Lung (tissue), 12 donors: ENCODE data around the gene NFASC. TPM values are rescaled to one million over a fixed set of nuclear protein-coding genes. Genes with fewer than 3 reads are reported as not detected.

ENCODE experiments used
- ATAC-seq: fragments of 200-7000 bp; cut with Tn5 transposase; one replicate; pipeline ENCODE4 v1.9.1; 2020; ENCODE audit warnings: moderate number of reproducible peaks; ENCODE audit not compliant: insufficient read depth, low FRiP score
- DNase-seq, 3 donors: peaks; one replicate each; pipeline ENCODE4 v3.0.0-alpha.2; 2013 to 2017
- H3K27ac ChIP-seq, 2 donors: one replicate each; pipeline ENCODE4 v1.5.1; 2013; ENCODE audit warnings: mild to moderate bottlenecking in 2 of 2, moderate library complexity in 2 of 2, control low read depth in 1 of 2, inconsistent platforms in 1 of 2, low read depth in 1 of 2, low read length in 1 of 2
- H3K27me3 ChIP-seq, 3 donors: one replicate each; pipeline ENCODE4 v1.5.1; 2013; ENCODE audit warnings: low read length in 2 of 3; ENCODE audit not compliant: control insufficient read depth in 3 of 3, insufficient read depth in 3 of 3
- H3K36me3 ChIP-seq, 4 donors: one replicate each; pipeline ENCODE4 v1.5.1; 2013; ENCODE audit warnings: low read length in 4 of 4, mild to moderate bottlenecking in 1 of 4, moderate library complexity in 1 of 4; ENCODE audit not compliant: control insufficient read depth in 4 of 4, insufficient read depth in 4 of 4
- H3K4me1 ChIP-seq, 5 donors: one replicate each; pipeline ENCODE4 v1.5.1; 2013; ENCODE audit warnings: low read length in 5 of 5, mild to moderate bottlenecking in 2 of 5, moderate library complexity in 1 of 5; ENCODE audit not compliant: control insufficient read depth in 5 of 5, insufficient read depth in 5 of 5
- H3K4me3 ChIP-seq: one replicate; pipeline ENCODE4 v1.5.1; 2013; ENCODE audit warnings: mild to moderate bottlenecking, control low read depth, moderate library complexity
- H3K9ac ChIP-seq, 2 donors: one replicate each; pipeline ENCODE4 v1.5.1; 2013; ENCODE audit warnings: low read length in 2 of 2, control low read depth in 1 of 2; ENCODE audit not compliant: insufficient read depth in 1 of 2
- H3K9me3 ChIP-seq, 4 donors: one replicate each; pipeline ENCODE4 v1.5.1; 2013; ENCODE audit warnings: low read length in 3 of 4, mild to moderate bottlenecking in 1 of 4, moderate library complexity in 1 of 4; ENCODE audit not compliant: control insufficient read depth in 4 of 4, insufficient read depth in 3 of 4
- WGBS, 2 donors: extraction: QIAGEN DNeasy Blood & Tissue Kit; methylation state at CpG; one replicate each; pipeline ENCODE4 v1.1.7; 2013; 5-methylcytosine and 5-hydroxymethylcytosine counted together
- polyA plus RNA-seq, 2 donors: library from polyadenylated mRNA; stranded (reverse); fragments of 200-250 nt; gene quantifications; one replicate each; pipeline ENCODE4 v1.2.1, GENCODE V29; 2013
- total RNA-seq, 2 donors: library from RNA; depleted of rRNA in 1 of 2; stranded (reverse); fragments of >200 nt in 1 of 2; gene quantifications; one replicate each; pipeline ENCODE4 v1.2.1, GENCODE V29; 2014 to 2021
- TF ChIP-seq, protein P1 (sequence below): IDR thresholded peaks from 2 replicates; pipeline ENCODE4 v1.5.1; 2012; ENCODE audit warnings: mild to moderate bottlenecking; ENCODE audit errors: control extremely low read depth, extremely low read depth
- donor health status: control.
- donor health status: control.
- donor health status: Bipolar disorder and iron deficiency.
- donor health status: healthy.
- donor health status: DM: yes; HTN: yes; CAD: no.

The NFASC gene
- total and polyA plus RNA-seq, 4 donors, result 1.8 to 11.2 (median 3.8) TPM

DNA sequence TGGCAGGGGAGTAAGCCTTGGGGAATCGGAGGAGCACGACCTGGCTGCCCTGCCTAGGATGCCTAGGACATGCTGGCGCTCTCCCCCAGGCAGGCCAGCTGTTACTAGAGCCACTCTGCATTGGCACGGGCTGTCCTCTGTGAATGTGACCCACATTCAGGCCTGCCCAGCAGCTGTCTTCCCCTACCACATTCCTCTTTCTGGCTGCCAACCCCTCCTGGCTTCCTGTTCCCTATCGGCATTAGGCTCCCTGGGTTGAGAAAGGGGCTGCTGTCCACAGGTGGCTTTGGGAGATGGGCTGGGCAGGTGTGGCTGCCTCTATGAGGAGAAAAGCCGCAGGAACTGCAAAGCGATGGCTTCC, 2.3 kb upstream of the NFASC start:
- H3K27ac ChIP-seq, result no peak overlapping the region
- no peak overlapping the region for H3K4me3 ChIP-seq
- 67 to 79% methylated on average over 6 to 7 of the region's 7 CpGs for whole genome bisulfite sequencing, 2 donors
- TF ChIP-seq, protein P1, sequence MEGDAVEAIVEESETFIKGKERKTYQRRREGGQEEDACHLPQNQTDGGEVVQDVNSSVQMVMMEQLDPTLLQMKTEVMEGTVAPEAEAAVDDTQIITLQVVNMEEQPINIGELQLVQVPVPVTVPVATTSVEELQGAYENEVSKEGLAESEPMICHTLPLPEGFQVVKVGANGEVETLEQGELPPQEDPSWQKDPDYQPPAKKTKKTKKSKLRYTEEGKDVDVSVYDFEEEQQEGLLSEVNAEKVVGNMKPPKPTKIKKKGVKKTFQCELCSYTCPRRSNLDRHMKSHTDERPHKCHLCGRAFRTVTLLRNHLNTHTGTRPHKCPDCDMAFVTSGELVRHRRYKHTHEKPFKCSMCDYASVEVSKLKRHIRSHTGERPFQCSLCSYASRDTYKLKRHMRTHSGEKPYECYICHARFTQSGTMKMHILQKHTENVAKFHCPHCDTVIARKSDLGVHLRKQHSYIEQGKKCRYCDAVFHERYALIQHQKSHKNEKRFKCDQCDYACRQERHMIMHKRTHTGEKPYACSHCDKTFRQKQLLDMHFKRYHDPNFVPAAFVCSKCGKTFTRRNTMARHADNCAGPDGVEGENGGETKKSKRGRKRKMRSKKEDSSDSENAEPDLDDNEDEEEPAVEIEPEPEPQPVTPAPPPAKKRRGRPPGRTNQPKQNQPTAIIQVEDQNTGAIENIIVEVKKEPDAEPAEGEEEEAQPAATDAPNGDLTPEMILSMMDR, result no peak
- DNase-seq, result no peak
- no peaks in the 10 kb centered on the region for H3K36me3 ChIP-seq
- peaks cover 0 to 4% (median 0%) of the 10 kb centered on the region in 3 donors for H3K27me3 ChIP-seq
- peaks cover 0 to 5% (median 0%) of the 10 kb centered on the region in 5 donors for H3K4me1 ChIP-seq
- H3K9ac ChIP-seq, result no peak overlapping the region
- H3K9me3 ChIP-seq, result no peaks in the 10 kb centered on the region
- ATAC-seq, result no peak

DNA sequence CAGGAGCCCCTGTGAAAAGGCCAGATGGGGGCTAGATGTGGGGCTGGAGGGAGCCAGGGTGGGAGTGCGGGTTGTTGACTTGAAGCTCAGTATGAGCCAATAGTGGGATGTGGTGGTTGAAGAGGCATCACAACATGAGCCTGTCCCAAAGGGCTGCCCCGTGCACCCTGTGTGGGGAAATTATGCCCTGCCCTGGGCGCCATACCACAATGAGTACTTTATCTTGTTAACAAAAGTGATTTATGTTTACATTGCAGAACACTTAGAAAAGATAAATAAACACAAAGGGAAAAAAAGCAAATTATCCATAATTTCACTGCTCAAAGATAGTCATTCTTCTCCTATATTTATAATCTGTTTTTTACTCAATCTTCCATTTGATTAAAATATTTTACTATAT, 1.6 kb upstream of the NFASC start:
- no peaks in the 10 kb centered on the region for H3K36me3 ChIP-seq
- TF ChIP-seq, protein P1, result no peak
- WGBS, 2 donors, result 66 to 81% methylated on average over 3 of the region's 3 CpGs
- H3K27ac ChIP-seq, result no peak overlapping the region
- no peak overlapping the region for H3K4me3 ChIP-seq
- DNase-seq (no peak), ATAC-seq (no peak)
- no peak overlapping the region for H3K9ac ChIP-seq
- peaks cover 0 to 5% (median 0%) of the 10 kb centered on the region in 5 donors for H3K4me1 ChIP-seq
- H3K27me3 ChIP-seq, result peaks cover 0 to 2% (median 0%) of the 10 kb centered on the region in 3 donors
- no peaks in the 10 kb centered on the region for H3K9me3 ChIP-seq

DNA sequence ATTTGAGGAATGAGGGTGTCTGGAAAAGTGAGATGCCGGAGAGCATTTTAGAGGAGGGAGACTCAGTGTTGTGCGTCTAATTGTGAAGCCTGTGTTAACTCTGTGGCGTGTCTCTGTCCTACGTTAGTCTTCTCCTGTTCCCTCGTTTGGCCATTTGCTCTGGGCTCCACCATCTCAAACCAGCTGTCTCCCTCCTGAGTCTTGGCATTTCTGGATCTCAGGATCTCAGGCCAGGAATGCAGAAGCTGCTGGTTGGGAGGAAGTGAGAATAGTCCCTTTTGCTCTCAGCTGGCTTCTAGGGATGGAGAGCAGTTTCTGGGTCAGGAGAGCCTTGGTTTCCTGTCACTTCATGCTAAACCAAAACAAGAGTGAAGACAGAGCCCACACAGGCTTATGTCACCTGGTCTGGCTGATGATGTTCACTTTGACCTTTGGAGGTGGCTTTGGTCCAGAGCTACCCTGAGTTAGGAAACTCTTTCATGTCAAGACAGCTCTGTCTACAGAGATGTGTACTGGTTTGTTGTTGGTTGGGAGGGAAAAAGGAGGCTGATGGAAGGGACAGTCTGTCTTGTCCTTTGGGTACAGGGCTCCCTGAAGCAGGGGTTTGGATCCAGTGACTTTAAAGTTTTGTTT, 859 bp downstream of the NFASC start:
- Histone ChIP-seq H3K27ac (no peak overlapping the region), H3K9ac (no peak overlapping the region), H3K36me3 (no peaks in the 10 kb centered on the region), H3K9me3 (no peaks in the 10 kb centered on the region), H3K4me3 (no peak overlapping the region), H3K27me3 (peaks cover 0 to 2% (median 0%) of the 10 kb centered on the region in 3 donors), H3K4me1 (peaks cover 0 to 5% (median 0%) of the 10 kb centered on the region in 5 donors)
- WGBS, 2 donors, result 76 to 85% methylated on average over 5 of the region's 5 CpGs
- TF ChIP-seq, protein P1, result no peak
- ATAC-seq (no peak), DNase-seq (no peak)
